Liver (tissue), 3 donors: Measurements from ENCODE around the gene CRACR2B.

Experiments used
- ATF3 ChIP-seq: IDR thresholded peaks from 2 replicates; pipeline ENCODE4 v1.6.1; 2016; ENCODE audit warnings: antibody characterized with exemption
- CTCF ChIP-seq: fragments of 150-350 bp; IDR thresholded peaks from 2 replicates; pipeline ENCODE4 v1.5.1; 2017; ENCODE audit warnings: improper control_type of control experiment, low read depth, low read length; ENCODE audit not compliant: missing input control
- EGR1 ChIP-seq, 2 donors: IDR thresholded peaks; 2 replicates each; pipeline ENCODE4 v1.6.1; 2016 to 2018; ENCODE audit warnings: antibody characterized with exemption in 2 of 2, low read depth in 2 of 2
- FOXA1 ChIP-seq: IDR thresholded peaks from 2 replicates; pipeline ENCODE4 v1.6.1; 2016; ENCODE audit warnings: antibody characterized with exemption
- GABPA ChIP-seq, 2 donors: IDR thresholded peaks in 1 of 2; conservative IDR thresholded peaks in 1 of 2; 2 replicates each; pipeline ENCODE4 v1.6.1; 2016; ENCODE audit warnings: antibody characterized with exemption in 2 of 2, mild to moderate bottlenecking in 1 of 2, moderate library complexity in 1 of 2
- RAD21 ChIP-seq, 2 donors: IDR thresholded peaks; 2 replicates each; pipeline ENCODE4 v1.6.1; 2016; ENCODE audit warnings: antibody characterized with exemption in 2 of 2, mild to moderate bottlenecking in 2 of 2
- REST ChIP-seq: IDR thresholded peaks from 2 replicates; pipeline ENCODE4 v1.6.1; 2016; ENCODE audit warnings: antibody characterized with exemption, mild to moderate bottlenecking
- RXRA ChIP-seq, 2 donors: IDR thresholded peaks; 2 replicates each; pipeline ENCODE4 v1.6.1; 2017 to 2018; ENCODE audit warnings: antibody characterized with exemption in 2 of 2, mild to moderate bottlenecking in 1 of 2
- SP1 ChIP-seq: IDR thresholded peaks from 2 replicates; pipeline ENCODE4 v1.6.1; 2018; ENCODE audit warnings: antibody characterized with exemption, mild to moderate bottlenecking
- donor health status: healthy.
- donor health status: healthy.

GRCh38 chr11:852762-853161 lies 25.0 kb downstream of the CRACR2B start:
- TF ChIP-seq CTCF, result no peak
- TF ChIP-seq SP1, result no peak
- no peak for TF ChIP-seq ATF3
- no peak for TF ChIP-seq GABPA (IDR thresholded peaks at IDR 0.05 in 1 of 2, conservative IDR thresholded peaks at IDR 0.05 in 1 of 2)
- no peak for TF ChIP-seq FOXA1
- no peak for TF ChIP-seq REST
- no peak for TF ChIP-seq RXRA (IDR thresholded peaks at IDR 0.05)
- no peak for TF ChIP-seq EGR1 (IDR thresholded peaks at IDR 0.05; ENCODE audit: low read depth in 2 of 2)
- TF ChIP-seq RAD21 (IDR thresholded peaks at IDR 0.05), result no peak
